Esophagus squamous epithelium (tissue), 4 donors: ENCODE data around the gene SYNE3.

ENCODE experiments used
- POLR2A ChIP-seq, 4 donors: fragments of 450-650 bp; IDR thresholded peaks; one replicate each; pipeline ENCODE4 v1.6.1; 2017; ENCODE audit warnings: antibody characterized with exemption in 4 of 4, mild to moderate bottlenecking in 4 of 4, moderate library complexity in 3 of 4
- TF ChIP-seq, protein P1 (sequence below), 6 experiments: fragments of 450-650 bp in 4 of 6; fragments of 200-600 bp in 2 of 6; sonication (generic) in 2 of 6; IDR thresholded peaks; one replicate each; pipeline ENCODE4 v1.5.1; 2016 to 2019; ENCODE audit warnings: antibody characterized with exemption in 6 of 6, mild to moderate bottlenecking in 4 of 6, moderate library complexity in 4 of 6

DNA sequence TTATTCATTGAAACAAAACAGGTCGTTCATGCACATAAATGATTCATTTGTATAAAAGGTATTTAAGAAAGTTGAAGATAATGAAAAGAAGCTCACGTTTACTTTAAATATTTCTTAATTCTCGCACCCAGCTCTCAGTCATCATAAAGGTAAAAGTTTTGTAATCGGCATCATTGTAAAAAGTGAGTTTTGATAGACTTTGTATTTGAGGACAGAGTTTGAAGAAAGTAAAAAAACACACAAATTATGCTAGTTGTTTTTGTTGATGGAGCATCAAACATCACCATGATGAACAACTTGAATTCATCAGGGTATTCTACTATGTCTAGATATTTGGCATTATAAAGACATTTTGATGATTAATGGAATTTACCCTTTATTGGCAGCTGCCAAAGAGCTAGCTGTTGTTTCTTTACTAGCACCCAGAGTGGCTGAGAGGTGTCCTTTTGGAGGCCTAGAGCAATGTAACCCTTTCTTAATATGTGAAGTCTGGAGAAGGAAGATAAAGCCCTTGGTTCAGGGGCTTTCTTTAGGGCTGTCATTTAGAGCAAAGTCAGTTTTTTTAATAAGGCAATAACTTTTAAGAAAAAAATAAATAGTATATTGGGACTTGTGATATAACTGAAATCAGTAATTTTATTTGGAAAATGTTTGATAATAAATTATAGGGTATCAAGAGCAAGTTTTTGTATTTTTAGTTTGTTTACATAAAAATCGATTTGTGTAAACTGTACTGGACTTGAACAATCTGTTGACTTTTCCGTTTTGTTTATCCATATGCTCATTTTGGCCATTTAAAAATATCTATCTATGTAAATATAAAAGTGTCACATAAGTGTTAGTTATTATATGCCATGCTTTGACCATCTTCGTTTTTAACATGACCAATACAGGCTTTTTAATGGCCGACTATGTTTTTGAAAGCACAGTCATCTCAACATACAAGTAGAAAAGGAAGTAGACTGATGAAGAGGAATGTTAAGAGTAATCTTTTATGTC lies 25.8 kb upstream of the SYNE3 start:
- TF ChIP-seq, protein P1, sequence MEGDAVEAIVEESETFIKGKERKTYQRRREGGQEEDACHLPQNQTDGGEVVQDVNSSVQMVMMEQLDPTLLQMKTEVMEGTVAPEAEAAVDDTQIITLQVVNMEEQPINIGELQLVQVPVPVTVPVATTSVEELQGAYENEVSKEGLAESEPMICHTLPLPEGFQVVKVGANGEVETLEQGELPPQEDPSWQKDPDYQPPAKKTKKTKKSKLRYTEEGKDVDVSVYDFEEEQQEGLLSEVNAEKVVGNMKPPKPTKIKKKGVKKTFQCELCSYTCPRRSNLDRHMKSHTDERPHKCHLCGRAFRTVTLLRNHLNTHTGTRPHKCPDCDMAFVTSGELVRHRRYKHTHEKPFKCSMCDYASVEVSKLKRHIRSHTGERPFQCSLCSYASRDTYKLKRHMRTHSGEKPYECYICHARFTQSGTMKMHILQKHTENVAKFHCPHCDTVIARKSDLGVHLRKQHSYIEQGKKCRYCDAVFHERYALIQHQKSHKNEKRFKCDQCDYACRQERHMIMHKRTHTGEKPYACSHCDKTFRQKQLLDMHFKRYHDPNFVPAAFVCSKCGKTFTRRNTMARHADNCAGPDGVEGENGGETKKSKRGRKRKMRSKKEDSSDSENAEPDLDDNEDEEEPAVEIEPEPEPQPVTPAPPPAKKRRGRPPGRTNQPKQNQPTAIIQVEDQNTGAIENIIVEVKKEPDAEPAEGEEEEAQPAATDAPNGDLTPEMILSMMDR (IDR thresholded peaks at IDR 0.05): no peak
- no peak for TF ChIP-seq POLR2A (IDR thresholded peaks at IDR 0.05)
